Right cardiac atrium (tissue), 5 donors: ENCODE measurements around the gene NBEA. TPM values are rescaled to one million over a fixed set of nuclear protein-coding genes. Genes with fewer than 3 reads are reported as not detected.
A peak's percentile ranks its signal among the peaks of the same experiment; 100 is the strongest.

Source experiments
- ATAC-seq, 2 donors: fragments of 200-7000 bp; cut with Tn5 transposase; one replicate each; pipeline versions ENCODE4 v1.8.0 to v1.9.1; 2020; ENCODE audit warnings: moderate library complexity in 2 of 2, mild to moderate bottlenecking in 1 of 2
- DNase-seq, 3 donors: peaks; one replicate each; pipeline ENCODE4 v3.0.0-alpha.2; 2020
- H3K27ac ChIP-seq: one replicate; pipeline ENCODE4 v1.5.1; 2013; ENCODE audit warnings: mild to moderate bottlenecking, low read length, control low read depth, moderate library complexity
- H3K27me3 ChIP-seq: one replicate; pipeline ENCODE4 v1.6.1; 2013; ENCODE audit not compliant: control insufficient read depth, insufficient read depth
- H3K4me1 ChIP-seq: one replicate; pipeline ENCODE4 v1.6.1; 2013; ENCODE audit warnings: low read length; ENCODE audit not compliant: control insufficient read depth, insufficient read depth
- H3K4me3 ChIP-seq: one replicate; pipeline ENCODE4 v1.5.1; 2013; ENCODE audit warnings: low read length, control low read depth
- H3K9me3 ChIP-seq: one replicate; pipeline ENCODE4 v1.6.1; 2013; ENCODE audit warnings: low read length; ENCODE audit not compliant: control insufficient read depth
- WGBS: extraction: QIAGEN DNeasy Blood & Tissue Kit; methylation state at CpG from one replicate; pipeline ENCODE4 v1.1.7; 2013; 5-methylcytosine and 5-hydroxymethylcytosine counted together
- intact Hi-C, 4 donors: fragments of 100-400 bp; cut with DNase I; formaldehyde crosslinking; loops; one replicate each; pipeline versions ENCODE4 v1.11.0 to v1.14.0; 2022 to 2023
- polyA plus RNA-seq: library from polyadenylated mRNA; stranded (reverse); fragments of 200-250 nt; gene quantifications from one replicate; pipeline ENCODE4 v1.2.3, GENCODE V29; 2013
- total RNA-seq, 4 donors: library from RNA; stranded (reverse); fragmentation: NEBNext Ultra II Directional; extraction: Animal tissue kit (Norgen Biotek cat#: 25700); gene quantifications; one replicate each; pipeline ENCODE4 v1.2.1, GENCODE V29; 2021
- donor health status: healthy with polysubstance abuse.
- donor health status: DM: no; HTN: yes; CAD: no.
- donor health status: DM: no; HTN: no; CAD: no.
- donor health status: DM: no; HTN: yes; CAD: no; lungs with severe emphysema.
- donor health status: DM: yes; HTN: yes; CAD: no.

NBEA gene
- total and polyA plus RNA-seq, 5 donors = 8.1 to 20.7 (median 20.0) TPM

- 53% methylated on average over 11 of the region's 11 CpGs for WGBS
- no peak overlapping the region for H3K4me3 ChIP-seq
- H3K9me3 ChIP-seq = no peaks in the 10 kb centered on the region
- H3K4me1 ChIP-seq = peaks cover 5% of the 10 kb centered on the region
- intact Hi-C loops = no loop called here
- H3K27ac ChIP-seq = no peak overlapping the region
- no peak for DNase-seq
- peak; percentile 47 to 61 for ATAC-seq
- H3K27me3 ChIP-seq = no peaks in the 10 kb centered on the region
Observed at GRCh38 chr13:35698911-35699576, 757.0 kb downstream of the NBEA start.

- Histone ChIP-seq H3K4me1 (peaks cover 5% of the 10 kb centered on the region), H3K27me3 (no peaks in the 10 kb centered on the region), H3K9me3 (no peaks in the 10 kb centered on the region), H3K4me3 (no peak overlapping the region), H3K27ac (no peak overlapping the region)
- intact Hi-C loops = no loop called here
- WGBS = 46% methylated on average over 13 of the region's 13 CpGs
- ATAC-seq (no peak), DNase-seq (peak in 2 of 3 donors; percentile 39 to 78)
Observed at GRCh38 chr13:35699825-35700510, 757.9 kb downstream of the NBEA start.

- no peak overlapping the region for H3K27ac ChIP-seq
- WGBS = 87% methylated on average over 5 of the region's 5 CpGs
- DNase-seq (no peak), ATAC-seq (no peak)
- H3K4me3 ChIP-seq = no peak overlapping the region
- peaks cover 5% of the 10 kb centered on the region for H3K4me1 ChIP-seq
- no peaks in the 10 kb centered on the region for H3K27me3 ChIP-seq
- intact Hi-C loops = no loop called here
- H3K9me3 ChIP-seq = no peaks in the 10 kb centered on the region
Observed at GRCh38 chr13:35700671-35701070, 758.6 kb downstream of the NBEA start.

- H3K9me3 ChIP-seq = no peaks in the 10 kb centered on the region
- H3K27me3 ChIP-seq = no peaks in the 10 kb centered on the region
- DNase-seq (no peak), ATAC-seq (peak; percentile 36 to 53)
- intact Hi-C loops = no loop called here
- H3K4me3 ChIP-seq = no peak overlapping the region
- peaks cover 5% of the 10 kb centered on the region for H3K4me1 ChIP-seq
- WGBS = 90% methylated on average over 2 of the region's 2 CpGs
- no peak overlapping the region for H3K27ac ChIP-seq
Observed at GRCh38 chr13:35702316-35702715, 760.2 kb downstream of the NBEA start.

GRCh38 chr13:35703061-35703460, 761.0 kb downstream of the NBEA start:
- ATAC-seq = no peak
- intact Hi-C loops = no loop called here
- H3K9me3 ChIP-seq = no peaks in the 10 kb centered on the region
- no peak overlapping the region for H3K27ac ChIP-seq
- peaks cover 5% of the 10 kb centered on the region for H3K4me1 ChIP-seq
- DNase-seq = no peak
- no peak overlapping the region for H3K4me3 ChIP-seq
- no peaks in the 10 kb centered on the region for H3K27me3 ChIP-seq
- 62% methylated on average over 3 of the region's 3 CpGs for WGBS

GRCh38 chr13:35704331-35704730, 762.3 kb downstream of the NBEA start:
- intact Hi-C loops = no loop called here
- H3K27me3 ChIP-seq = no peaks in the 10 kb centered on the region
- no peak overlapping the region for H3K27ac ChIP-seq
- no peak for ATAC-seq
- no peak overlapping the region for H3K4me3 ChIP-seq
- no peak for DNase-seq
- 89% methylated on average over 1 of the region's 1 CpG for WGBS
- peaks cover 5% of the 10 kb centered on the region for H3K4me1 ChIP-seq
- no peaks in the 10 kb centered on the region for H3K9me3 ChIP-seq

GRCh38 chr13:35706281-35706680, 764.2 kb downstream of the NBEA start:
- no peak overlapping the region for H3K4me3 ChIP-seq
- intact Hi-C loops = no loop called here
- peaks cover 3% of the 10 kb centered on the region for H3K4me1 ChIP-seq
- H3K9me3 ChIP-seq = no peaks in the 10 kb centered on the region
- H3K27me3 ChIP-seq = no peaks in the 10 kb centered on the region
- DNase-seq (no peak), ATAC-seq (no peak)
- H3K27ac ChIP-seq = no peak overlapping the region
- 77% methylated on average over 7 of the region's 7 CpGs for whole genome bisulfite sequencing

- Histone ChIP-seq H3K9me3 (no peaks in the 10 kb centered on the region), H3K4me1 (peaks cover 3% of the 10 kb centered on the region), H3K27ac (no peak overlapping the region), H3K4me3 (no peak overlapping the region), H3K27me3 (no peaks in the 10 kb centered on the region)
- intact Hi-C loops = no loop called here
- DNase-seq (no peak), ATAC-seq (no peak)
- WGBS = 65% methylated on average over 8 of the region's 8 CpGs
Observed at GRCh38 chr13:35706721-35707120, 764.7 kb downstream of the NBEA start.

GRCh38 chr13:35711909-35712308, 769.8 kb downstream of the NBEA start:
- ATAC-seq (no peak), DNase-seq (no peak)
- intact Hi-C loops = no loop called here
- no peak overlapping the region for H3K27ac ChIP-seq
- no peaks in the 10 kb centered on the region for H3K27me3 ChIP-seq
- peaks cover 3% of the 10 kb centered on the region for H3K4me1 ChIP-seq
- H3K9me3 ChIP-seq = no peaks in the 10 kb centered on the region
- H3K4me3 ChIP-seq = no peak overlapping the region
- WGBS = 81% methylated on average over 8 of the region's 8 CpGs

- Histone ChIP-seq H3K27ac (no peak overlapping the region), H3K9me3 (no peaks in the 10 kb centered on the region), H3K4me1 (peaks cover 3% of the 10 kb centered on the region), H3K27me3 (no peaks in the 10 kb centered on the region), H3K4me3 (no peak overlapping the region)
- WGBS = 72% methylated on average over 11 of the region's 11 CpGs
- no peak for ATAC-seq
- DNase-seq = no peak
- intact Hi-C loops = no loop called here
Observed at GRCh38 chr13:35712907-35713761, 771.1 kb downstream of the NBEA start.

GRCh38 chr13:35714121-35714520, 772.1 kb downstream of the NBEA start:
- Histone ChIP-seq H3K27ac (no peak overlapping the region), H3K4me1 (peaks cover 3% of the 10 kb centered on the region), H3K27me3 (no peaks in the 10 kb centered on the region), H3K9me3 (no peaks in the 10 kb centered on the region), H3K4me3 (no peak overlapping the region)
- no peak for DNase-seq
- 69% methylated on average over 6 of the region's 6 CpGs for WGBS
- ATAC-seq = no peak
- intact Hi-C loops = no loop called here
